ENCODE results near the gene MAP1LC3A. TPM values are rescaled to one million over a fixed set of nuclear protein-coding genes. Genes with fewer than 3 reads are reported as not detected.

Gene MAP1LC3A
- total RNA-seq, 3 donors from 2014 or later, result 39.2 to 58.2 (median 51.5) TPM

GRCh38 chr20:34527016-34527415 is 31.5 kb upstream of the MAP1LC3A start:
- peak overlapping the region; percentile 94 to 96 for H3K27ac ChIP-seq
- intact Hi-C loops (cut with DNase I; ENCODE audit: low total_unique reads), result no loop called here
- H3K9me3 ChIP-seq, result no peaks in the 10 kb centered on the region
- H3K27me3 ChIP-seq, result no peaks in the 10 kb centered on the region
- peaks cover 8 to 37% of the 10 kb centered on the region in 2 donors for H3K4me1 ChIP-seq
- no peak for DNase-seq (ENCODE audit: low spot score in 2 of 2)
- H3K36me3 ChIP-seq, result no peaks in the 10 kb centered on the region
- TF ChIP-seq POLR2A (IDR thresholded peaks at IDR 0.05) (no peak), CTCF (IDR thresholded peaks at IDR 0.05) (no peak), POLR2AphosphoS5 (IDR thresholded peaks at IDR 0.05) (no peak)
- H3K4me3 ChIP-seq, result no peak overlapping the region

- intact Hi-C loops (cut with DNase I; ENCODE audit: low total_unique reads), result no loop called here
- peaks cover 8 to 26% of the 10 kb centered on the region in 2 donors for H3K4me1 ChIP-seq
- DNase-seq (ENCODE audit: low spot score in 2 of 2), result peak; percentile 68 to 70
Observed at GRCh38 chr20:34528921-34529297, 29.6 kb upstream of the MAP1LC3A start.

GRCh38 chr20:34529742-34530141 is 28.8 kb upstream of the MAP1LC3A start:
- Histone ChIP-seq H3K4me3 (no peak overlapping the region), H3K27me3 (no peaks in the 10 kb centered on the region), H3K27ac (peak overlapping the region in 1 of 2 donors; percentile 41), H3K9me3 (no peaks in the 10 kb centered on the region), H3K36me3 (no peaks in the 10 kb centered on the region), H3K4me1 (peaks cover 8 to 20% of the 10 kb centered on the region in 2 donors)
- no peak for DNase-seq (ENCODE audit: low spot score in 2 of 2)
- intact Hi-C loops (cut with DNase I; ENCODE audit: low total_unique reads), result loop anchor here (10.0 kb wide), 1 partner anchor 175 kb away; the partner anchor contains the start of gene TP53INP2
- TF ChIP-seq CTCF (IDR thresholded peaks at IDR 0.05) (no peak), POLR2AphosphoS5 (IDR thresholded peaks at IDR 0.05) (no peak), POLR2A (IDR thresholded peaks at IDR 0.05) (no peak)

More at GRCh38 chr20:34528921-34529297, 29.6 kb upstream of the MAP1LC3A start:
- Histone ChIP-seq H3K27ac (peak overlapping the region; percentile 41 to 44), H3K36me3 (no peaks in the 10 kb centered on the region), H3K9me3 (no peaks in the 10 kb centered on the region), H3K27me3 (no peaks in the 10 kb centered on the region), H3K4me3 (no peak overlapping the region)
- peak in 1 of 3 donors; percentile 19 for TF ChIP-seq CTCF (IDR thresholded peaks at IDR 0.05)
- no peak for TF ChIP-seq POLR2AphosphoS5 (IDR thresholded peaks at IDR 0.05)
- no peak for TF ChIP-seq POLR2A (IDR thresholded peaks at IDR 0.05)

GRCh38 chr20:34530342-34530741 is 28.2 kb upstream of the MAP1LC3A start:
- Histone ChIP-seq H3K4me3 (no peak overlapping the region), H3K9me3 (no peaks in the 10 kb centered on the region), H3K36me3 (no peaks in the 10 kb centered on the region), H3K27me3 (no peaks in the 10 kb centered on the region), H3K4me1 (peaks cover 7 to 18% of the 10 kb centered on the region in 2 donors), H3K27ac (no peak overlapping the region)
- intact Hi-C loops (cut with DNase I; ENCODE audit: low total_unique reads), result loop anchor here (10.0 kb wide), 1 partner anchor 174 kb away; the partner anchor contains the start of gene TP53INP2
- DNase-seq (ENCODE audit: low spot score in 2 of 2), result no peak
- TF ChIP-seq POLR2A (IDR thresholded peaks at IDR 0.05) (no peak), POLR2AphosphoS5 (IDR thresholded peaks at IDR 0.05) (no peak), CTCF (IDR thresholded peaks at IDR 0.05) (no peak)

- Histone ChIP-seq H3K4me3 (no peak overlapping the region), H3K27ac (no peak overlapping the region), H3K36me3 (no peaks in the 10 kb centered on the region), H3K27me3 (no peaks in the 10 kb centered on the region), H3K4me1 (peaks cover 0 to 5% of the 10 kb centered on the region in 2 donors), H3K9me3 (no peaks in the 10 kb centered on the region)
- intact Hi-C loops (cut with DNase I; ENCODE audit: low total_unique reads), result loop anchor here (10.0 kb wide), 1 partner anchor 173 kb away; the partner anchor contains the start of gene TP53INP2
- no peak for DNase-seq (ENCODE audit: low spot score in 2 of 2)
- TF ChIP-seq CTCF (IDR thresholded peaks at IDR 0.05), result no peak
- TF ChIP-seq POLR2A (IDR thresholded peaks at IDR 0.05), result no peak
- TF ChIP-seq POLR2AphosphoS5 (IDR thresholded peaks at IDR 0.05), result no peak
Observed at GRCh38 chr20:34531608-34532265, 26.8 kb upstream of the MAP1LC3A start.
